OCI-LY3 (cell line): ENCODE measurements around the gene DMRT1.

Source experiments
- CTCF ChIP-seq: fragments of 200-600, 300-600 bp; sonication (generic); IDR thresholded peaks from 2 replicates; pipeline ENCODE4 v1.5.1; 2014; ENCODE audit warnings: antibody characterized with exemption, low read length, low read depth
- EZH2phosphoT487 ChIP-seq: fragments of 200-600 bp; shearing (Covaris generic); IDR thresholded peaks from 2 replicates; pipeline ENCODE4 v1.6.1; 2018; ENCODE audit warnings: antibody characterized with exemption, mixed run types, low read depth

GRCh38 chr9:959914-960313 lies 118.4 kb downstream of the DMRT1 start:
- TF ChIP-seq CTCF = no peak
- no peak for TF ChIP-seq EZH2phosphoT487
